Lower leg skin (tissue), 4 donors: ENCODE results near the gene SKIC2. TPM values are rescaled to one million over a fixed set of nuclear protein-coding genes. Genes with fewer than 3 reads are reported as not detected.
"Not testable (repeated sequence)": the region's sequence is repeated elsewhere in the genome, so short reads cannot be mapped to it uniquely, and the experiment has no call there.

Experiments
- DNase-seq, 2 donors: peaks; one replicate each; pipeline ENCODE4 v3.0.0-alpha.2; 2019; ENCODE audit warnings: low spot score in 2 of 2
- H3K4me3 ChIP-seq: fragments of 200-600 bp; sonication (generic); 2 replicates; pipeline ENCODE4 v1.5.1; 2017; ENCODE audit warnings: mild to moderate bottlenecking, low read depth; ENCODE audit not compliant: poor library complexity, severe bottlenecking
- POLR2A ChIP-seq, 2 donors: fragments of 450-650 bp; IDR thresholded peaks; one replicate each; pipeline ENCODE4 v1.6.1; 2016 to 2017; ENCODE audit warnings: antibody characterized with exemption in 2 of 2, mild to moderate bottlenecking in 1 of 2, moderate library complexity in 1 of 2
- WGBS, 2 donors: methylation state at CpG; one replicate each; pipeline ENCODE4 v1.1.5; 2018; 5-methylcytosine and 5-hydroxymethylcytosine counted together
- intact Hi-C: fragments of 100-400 bp; cut with DNase I; formaldehyde crosslinking; loops from one replicate; pipeline ENCODE4 v1.15.0; 2023; ENCODE audit warnings: low total_unique reads
- total RNA-seq, 4 donors: library from RNA; depleted of rRNA; stranded (reverse); fragments of >200 nt; gene quantifications; one replicate each; pipeline ENCODE4 v1.1.0, GENCODE V29; 2016
- TF ChIP-seq, protein P1 (sequence below), 3 donors: fragments of 450-650 bp; IDR thresholded peaks; one replicate each; pipeline ENCODE4 v1.5.1; 2016; ENCODE audit warnings: antibody characterized with exemption in 3 of 3, mild to moderate bottlenecking in 3 of 3, moderate library complexity in 2 of 3

Gene SKIC2
- total RNA-seq, 4 donors from 2014 or later, result 23.3 to 57.8 (median 32.3) TPM

DNA sequence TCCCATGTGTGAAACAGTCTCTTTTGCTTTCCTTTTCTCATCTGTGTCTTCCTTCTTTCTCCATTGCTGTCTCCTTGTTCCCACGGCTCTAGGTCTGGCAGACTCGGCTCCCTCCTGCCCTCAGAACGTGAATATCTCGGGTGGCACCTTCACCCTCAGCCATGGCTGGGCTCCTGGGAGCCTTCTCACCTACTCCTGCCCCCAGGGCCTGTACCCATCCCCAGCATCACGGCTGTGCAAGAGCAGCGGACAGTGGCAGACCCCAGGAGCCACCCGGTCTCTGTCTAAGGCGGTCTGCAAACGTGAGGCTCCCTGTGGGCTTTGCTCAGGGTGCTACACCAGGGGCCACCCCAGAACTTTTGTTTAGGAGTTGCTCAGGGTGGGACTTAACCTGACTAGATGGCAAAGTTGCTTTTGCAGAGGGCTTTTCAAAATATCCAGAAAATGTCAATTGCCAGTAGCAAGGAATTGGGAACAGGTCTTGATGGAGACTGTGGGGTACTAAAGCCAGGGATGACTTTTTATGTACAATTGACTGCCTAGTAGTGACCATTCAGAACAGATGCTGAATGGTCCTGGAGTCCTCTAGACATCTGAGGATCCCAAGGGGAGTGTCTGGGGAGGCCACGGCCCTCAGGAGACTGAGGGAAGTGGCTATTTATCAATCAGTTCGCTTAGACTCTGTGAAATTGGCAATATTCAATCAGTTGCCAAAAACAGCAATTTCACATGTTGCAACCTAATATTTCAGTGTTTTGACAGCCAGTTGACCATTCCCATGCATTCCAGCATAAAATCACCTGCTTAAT is 30.9 kb upstream of the SKIC2 start:
- TF ChIP-seq, protein P1, sequence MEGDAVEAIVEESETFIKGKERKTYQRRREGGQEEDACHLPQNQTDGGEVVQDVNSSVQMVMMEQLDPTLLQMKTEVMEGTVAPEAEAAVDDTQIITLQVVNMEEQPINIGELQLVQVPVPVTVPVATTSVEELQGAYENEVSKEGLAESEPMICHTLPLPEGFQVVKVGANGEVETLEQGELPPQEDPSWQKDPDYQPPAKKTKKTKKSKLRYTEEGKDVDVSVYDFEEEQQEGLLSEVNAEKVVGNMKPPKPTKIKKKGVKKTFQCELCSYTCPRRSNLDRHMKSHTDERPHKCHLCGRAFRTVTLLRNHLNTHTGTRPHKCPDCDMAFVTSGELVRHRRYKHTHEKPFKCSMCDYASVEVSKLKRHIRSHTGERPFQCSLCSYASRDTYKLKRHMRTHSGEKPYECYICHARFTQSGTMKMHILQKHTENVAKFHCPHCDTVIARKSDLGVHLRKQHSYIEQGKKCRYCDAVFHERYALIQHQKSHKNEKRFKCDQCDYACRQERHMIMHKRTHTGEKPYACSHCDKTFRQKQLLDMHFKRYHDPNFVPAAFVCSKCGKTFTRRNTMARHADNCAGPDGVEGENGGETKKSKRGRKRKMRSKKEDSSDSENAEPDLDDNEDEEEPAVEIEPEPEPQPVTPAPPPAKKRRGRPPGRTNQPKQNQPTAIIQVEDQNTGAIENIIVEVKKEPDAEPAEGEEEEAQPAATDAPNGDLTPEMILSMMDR (IDR thresholded peaks at IDR 0.05), result no peak
- TF ChIP-seq POLR2A (IDR thresholded peaks at IDR 0.05), result no peak
- no peak for DNase-seq
- H3K4me3 ChIP-seq, result no peak overlapping the region
- WGBS, 2 donors, result 72 to 73% methylated on average over 10 to 11 of the region's 11 CpGs
- intact Hi-C loops, result no loop called here

DNA sequence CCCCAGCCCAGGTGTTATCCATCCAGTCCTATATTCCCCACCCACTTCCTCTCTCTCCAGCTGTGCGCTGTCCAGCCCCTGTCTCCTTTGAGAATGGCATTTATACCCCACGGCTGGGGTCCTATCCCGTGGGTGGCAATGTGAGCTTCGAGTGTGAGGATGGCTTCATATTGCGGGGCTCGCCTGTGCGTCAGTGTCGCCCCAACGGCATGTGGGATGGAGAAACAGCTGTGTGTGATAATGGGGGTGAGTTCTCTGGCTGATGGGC is 30.4 kb upstream of the SKIC2 start:
- intact Hi-C loops, result no loop called here
- no peak for TF ChIP-seq POLR2A (IDR thresholded peaks at IDR 0.05)
- TF ChIP-seq, protein P1 (IDR thresholded peaks at IDR 0.05), result no peak
- 74 to 77% methylated on average over 9 of the region's 9 CpGs for WGBS, 2 donors
- no peak for DNase-seq
- no peak overlapping the region for H3K4me3 ChIP-seq

DNA sequence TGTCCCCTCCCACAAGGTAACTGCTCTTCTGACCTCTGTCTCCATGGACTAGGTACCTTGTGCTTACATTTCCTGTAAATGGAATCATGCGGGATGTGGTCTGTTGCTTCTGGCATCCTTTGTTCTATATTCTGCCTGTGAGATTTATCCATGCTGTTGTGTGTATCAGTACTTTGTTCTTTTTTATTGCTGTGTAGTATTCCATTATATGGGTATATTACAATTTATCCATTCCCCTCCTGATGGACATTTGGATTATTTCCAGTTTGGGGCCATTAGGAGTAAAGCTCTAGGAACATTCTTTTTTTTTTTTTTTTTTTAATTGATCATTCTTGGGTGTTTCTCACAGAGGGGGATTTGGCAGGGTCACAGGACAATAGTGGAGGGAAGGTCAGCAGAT is 28.0 kb upstream of the SKIC2 start:
- no peak for DNase-seq
- no peak overlapping the region for H3K4me3 ChIP-seq
- WGBS, 2 donors, result 93 to 97% methylated on average over 1 of the region's 1 CpG
- intact Hi-C loops, result no loop called here
- TF ChIP-seq, protein P1 (IDR thresholded peaks at IDR 0.05), result no peak
- no peak for TF ChIP-seq POLR2A (IDR thresholded peaks at IDR 0.05)

DNA sequence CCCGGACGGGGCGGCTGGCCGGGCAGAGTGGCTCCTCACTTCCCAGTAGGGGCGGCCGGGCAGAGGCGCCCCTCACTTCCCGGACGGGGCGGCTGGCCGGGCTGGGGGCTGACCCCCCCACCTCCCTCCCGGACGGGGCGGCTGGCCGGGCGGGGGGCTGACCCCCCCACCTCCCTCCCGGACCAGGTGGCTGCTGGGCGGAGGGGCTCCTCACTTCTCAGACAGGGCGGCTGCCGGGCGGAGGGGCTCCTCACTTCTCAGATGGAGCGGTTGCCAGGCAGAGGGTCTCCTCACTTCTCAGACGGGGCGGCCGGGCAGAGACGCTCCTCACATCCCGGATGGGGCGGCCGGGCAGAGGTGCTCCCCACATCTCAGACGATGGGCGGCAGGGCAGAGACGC is 26.8 kb upstream of the SKIC2 start:
- intact Hi-C loops, result not testable (repeated sequence)

DNA sequence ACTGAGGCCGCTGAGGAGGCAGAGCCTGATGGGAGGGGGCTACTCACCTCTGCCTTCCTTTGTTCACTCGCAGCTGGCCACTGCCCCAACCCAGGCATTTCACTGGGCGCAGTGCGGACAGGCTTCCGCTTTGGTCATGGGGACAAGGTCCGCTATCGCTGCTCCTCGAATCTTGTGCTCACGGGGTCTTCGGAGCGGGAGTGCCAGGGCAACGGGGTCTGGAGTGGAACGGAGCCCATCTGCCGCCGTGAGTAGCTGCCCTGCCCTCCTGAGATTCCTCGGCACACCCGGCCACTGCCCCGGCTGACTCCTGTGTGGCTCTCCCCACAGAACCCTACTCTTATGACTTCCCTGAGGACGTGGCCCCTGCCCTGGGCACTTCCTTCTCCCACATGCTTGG is 25.4 kb upstream of the SKIC2 start:
- TF ChIP-seq POLR2A (IDR thresholded peaks at IDR 0.05), result no peak
- TF ChIP-seq, protein P1 (IDR thresholded peaks at IDR 0.05), result no peak
- DNase-seq, result no peak
- intact Hi-C loops, result no loop called here
- no peak overlapping the region for H3K4me3 ChIP-seq
- 81 to 87% methylated on average over 17 to 19 of the region's 19 CpGs for WGBS, 2 donors

More for the DNA sequence above, 26.8 kb upstream of the SKIC2 start:
- 90% methylated on average over 11 of the region's 32 CpGs; no CpG with 5 or more reads in 1 of the 2 donors for WGBS, 2 donors
- not testable (repeated sequence) for H3K4me3 ChIP-seq, DNase-seq

DNA sequence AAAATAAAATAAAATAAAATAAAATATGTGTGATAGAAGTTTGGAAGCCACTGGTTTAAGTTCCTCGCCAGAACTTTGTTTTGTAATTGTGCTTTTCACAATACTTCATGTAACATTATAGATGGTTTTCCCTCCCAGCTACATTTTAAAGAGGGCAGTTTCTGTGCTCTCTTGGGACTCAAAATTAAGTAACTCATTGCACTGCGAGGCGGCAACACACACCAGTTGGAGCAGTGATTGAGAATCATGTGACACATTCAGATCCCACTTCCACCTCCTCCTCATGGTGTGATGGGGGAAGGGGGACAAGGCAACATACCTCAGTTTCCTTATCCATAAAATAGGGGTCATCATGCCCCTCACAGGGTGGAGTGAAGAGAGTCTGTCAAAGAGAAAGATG is 24.0 kb upstream of the SKIC2 start:
- no peak overlapping the region for H3K4me3 ChIP-seq
- TF ChIP-seq POLR2A (IDR thresholded peaks at IDR 0.05), result no peak
- TF ChIP-seq, protein P1 (IDR thresholded peaks at IDR 0.05), result no peak
- intact Hi-C loops, result no loop called here
- DNase-seq, result no peak
- WGBS, 2 donors, result 72 to 79% methylated on average over 3 of the region's 3 CpGs
